Gastroesophageal sphincter (tissue), 4 donors: ENCODE measurements around the gene SNX6. TPM values are rescaled to one million over a fixed set of nuclear protein-coding genes. Genes with fewer than 3 reads are reported as not detected.
"Not testable (repeated sequence)": the region's sequence is repeated elsewhere in the genome, so short reads cannot be mapped to it uniquely, and the experiment has no call there.

Source experiments
- ATAC-seq: fragments of 150-250 bp; one replicate; pipeline ENCODE4 v1.9.1; 2016; ENCODE audit warnings: mild to moderate bottlenecking, moderate library complexity
- H3K27ac ChIP-seq, 4 donors: fragments of 200-600 bp; sonication (generic) in 3 of 4; 1 replicate in 3 of 4; 2 replicates in 1 of 4; pipeline ENCODE4 v1.5.1; 2016 to 2019
- H3K27me3 ChIP-seq: fragments of 200-600 bp; sonication (generic); one replicate; pipeline ENCODE4 v1.5.1; 2019
- H3K36me3 ChIP-seq, 2 donors: fragments of 200-600 bp; sonication (generic); one replicate each; pipeline ENCODE4 v1.5.1; 2019; ENCODE audit warnings: control low read depth in 1 of 2
- H3K4me1 ChIP-seq, 3 donors: fragments of 200-600 bp; sonication (generic); 1 replicate in 2 of 3; 2 replicates in 1 of 3; pipeline ENCODE4 v1.5.1; 2016 to 2019; ENCODE audit warnings: control low read depth in 2 of 3
- H3K4me3 ChIP-seq, 2 donors: fragments of 200-600 bp; sonication (generic); one replicate each; pipeline ENCODE4 v1.5.1; 2019; ENCODE audit warnings: mild to moderate bottlenecking in 1 of 2, moderate library complexity in 1 of 2
- H3K9me3 ChIP-seq, 3 donors: fragments of 200-600 bp; sonication (generic); one replicate each; pipeline ENCODE4 v1.5.1; 2017 to 2019; ENCODE audit warnings: control low read depth in 2 of 3
- EP300 ChIP-seq: sonication (generic); formaldehyde crosslinking; IDR thresholded peaks from one replicate; pipeline ENCODE4 v1.6.1; 2017; ENCODE audit warnings: antibody characterized with exemption, mild to moderate bottlenecking
- POLR2A ChIP-seq, 2 donors: fragments of 450-650 bp; IDR thresholded peaks; one replicate each; pipeline ENCODE4 v1.6.1; 2017; ENCODE audit warnings: antibody characterized with exemption in 2 of 2, mild to moderate bottlenecking in 2 of 2, moderate library complexity in 1 of 2
- POLR2AphosphoS5 ChIP-seq: sonication (generic); formaldehyde crosslinking; IDR thresholded peaks from one replicate; pipeline ENCODE4 v1.6.1; 2017; ENCODE audit warnings: antibody characterized with exemption
- WGBS, 2 donors: methylation state at CpG; one replicate each; pipeline ENCODE4 v1.1.5; 2018; ENCODE audit warnings: low coverage in 1 of 2; 5-methylcytosine and 5-hydroxymethylcytosine counted together
- small RNA-seq, 4 donors: library from RNA; depleted of rRNA; stranded (forward); fragments of <200 nt; gene quantifications; one replicate each; pipeline ENCODE3, GENCODE V24; 2016
- total RNA-seq, 4 donors: library from RNA; depleted of rRNA; stranded (reverse); fragments of >200 nt; gene quantifications; one replicate each; pipeline ENCODE4 v1.1.0, GENCODE V29; 2016
- TF ChIP-seq, protein P1 (sequence below), 4 experiments: fragments of 200-600 bp in 2 of 4; fragments of 450-650 bp in 2 of 4; sonication (generic) in 1 of 4; IDR thresholded peaks; one replicate each; pipeline ENCODE4 v1.5.1; 2017 to 2019; ENCODE audit warnings: antibody characterized with exemption in 4 of 4, mild to moderate bottlenecking in 2 of 4, moderate library complexity in 2 of 4

Gene SNX6
- total RNA-seq, 4 donors from 2014 or later, result 68.6 to 199 (median 113) TPM

DNA sequence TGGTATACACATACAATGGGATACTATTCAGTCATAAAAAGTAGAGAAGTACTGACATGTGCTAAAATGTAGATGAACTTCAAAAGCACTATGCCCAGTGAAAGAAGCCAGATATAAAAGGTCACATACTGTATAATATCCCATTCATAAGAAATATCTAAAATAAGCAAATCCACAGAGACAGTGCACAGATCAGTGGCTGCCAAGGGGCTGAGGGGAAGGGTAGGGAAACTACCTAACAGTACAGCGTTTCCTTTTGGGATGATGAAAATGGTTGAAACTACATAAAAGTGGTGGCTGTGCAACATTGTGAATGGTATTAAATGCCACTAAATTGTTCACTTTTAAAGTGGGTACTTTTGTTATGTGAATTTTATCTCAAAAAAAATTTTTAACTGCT is 102.4 kb downstream of the SNX6 start:
- peaks cover 8 to 100% of the 10 kb centered on the region in 2 donors for H3K36me3 ChIP-seq
- no peaks in the 10 kb centered on the region for H3K27me3 ChIP-seq
- no peaks in the 10 kb centered on the region for H3K4me1 ChIP-seq
- TF ChIP-seq EP300 (no peak), POLR2AphosphoS5 (no peak), POLR2A (IDR thresholded peaks at IDR 0.05) (no peak)
- TF ChIP-seq, protein P1, sequence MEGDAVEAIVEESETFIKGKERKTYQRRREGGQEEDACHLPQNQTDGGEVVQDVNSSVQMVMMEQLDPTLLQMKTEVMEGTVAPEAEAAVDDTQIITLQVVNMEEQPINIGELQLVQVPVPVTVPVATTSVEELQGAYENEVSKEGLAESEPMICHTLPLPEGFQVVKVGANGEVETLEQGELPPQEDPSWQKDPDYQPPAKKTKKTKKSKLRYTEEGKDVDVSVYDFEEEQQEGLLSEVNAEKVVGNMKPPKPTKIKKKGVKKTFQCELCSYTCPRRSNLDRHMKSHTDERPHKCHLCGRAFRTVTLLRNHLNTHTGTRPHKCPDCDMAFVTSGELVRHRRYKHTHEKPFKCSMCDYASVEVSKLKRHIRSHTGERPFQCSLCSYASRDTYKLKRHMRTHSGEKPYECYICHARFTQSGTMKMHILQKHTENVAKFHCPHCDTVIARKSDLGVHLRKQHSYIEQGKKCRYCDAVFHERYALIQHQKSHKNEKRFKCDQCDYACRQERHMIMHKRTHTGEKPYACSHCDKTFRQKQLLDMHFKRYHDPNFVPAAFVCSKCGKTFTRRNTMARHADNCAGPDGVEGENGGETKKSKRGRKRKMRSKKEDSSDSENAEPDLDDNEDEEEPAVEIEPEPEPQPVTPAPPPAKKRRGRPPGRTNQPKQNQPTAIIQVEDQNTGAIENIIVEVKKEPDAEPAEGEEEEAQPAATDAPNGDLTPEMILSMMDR (IDR thresholded peaks at IDR 0.05), result no peak
- 85 to 100% methylated on average over 1 of the region's 1 CpG for WGBS, 2 donors
- no peaks in the 10 kb centered on the region for H3K9me3 ChIP-seq
- no peak for ATAC-seq
- H3K4me3 ChIP-seq, result no peak overlapping the region
- no peak overlapping the region for H3K27ac ChIP-seq

DNA sequence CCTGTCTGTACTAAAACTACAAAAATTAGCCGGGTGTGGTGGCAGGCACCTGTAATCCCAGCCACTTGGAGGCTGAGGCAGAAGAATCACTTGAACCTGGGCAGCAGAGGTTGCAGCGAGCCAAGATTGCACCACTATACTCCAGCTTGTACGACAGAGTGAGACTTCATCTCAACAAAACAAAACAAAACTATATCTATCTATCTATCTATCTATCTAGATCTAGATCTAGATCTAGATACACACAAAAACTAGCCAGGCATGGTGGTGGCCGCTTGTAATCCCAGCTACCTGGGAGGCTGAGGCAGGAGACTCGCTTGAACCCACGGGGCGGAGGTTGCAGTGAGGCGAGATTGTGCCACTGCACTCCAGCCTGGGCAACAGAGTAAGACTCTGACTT is 105.7 kb downstream of the SNX6 start:
- H3K36me3 ChIP-seq, result peaks cover 8 to 100% of the 10 kb centered on the region in 2 donors
- ATAC-seq, result not testable (repeated sequence)
- WGBS, 2 donors, result 87 to 100% methylated on average over 4 to 6 of the region's 8 CpGs

DNA sequence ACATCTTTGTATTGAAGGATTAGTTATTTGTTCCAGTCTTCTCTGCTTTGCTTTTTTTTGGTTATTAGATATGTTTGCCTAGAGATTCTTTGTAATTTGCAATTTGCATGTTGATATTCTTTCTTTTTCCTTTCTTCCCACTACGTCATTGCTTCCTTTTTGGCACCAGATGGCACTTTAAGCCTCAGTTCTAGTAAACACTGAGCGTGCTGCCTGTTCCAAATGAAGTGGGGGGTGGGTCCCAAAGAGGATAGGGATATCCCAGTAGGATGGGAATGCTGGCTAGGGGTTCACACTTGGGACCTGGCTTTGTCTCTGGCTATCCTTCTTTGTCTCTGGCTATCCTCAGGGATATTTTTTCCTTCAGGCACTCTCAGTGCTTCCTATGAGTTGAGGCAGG is 107.5 kb downstream of the SNX6 start:
- Histone ChIP-seq H3K27ac (no peak overlapping the region), H3K4me1 (no peaks in the 10 kb centered on the region)

More for the DNA sequence above, 105.7 kb downstream of the SNX6 start:
- H3K27ac ChIP-seq, H3K27me3 ChIP-seq, H3K4me3 ChIP-seq, H3K4me1 ChIP-seq, H3K9me3 ChIP-seq: not testable (repeated sequence)

DNA sequence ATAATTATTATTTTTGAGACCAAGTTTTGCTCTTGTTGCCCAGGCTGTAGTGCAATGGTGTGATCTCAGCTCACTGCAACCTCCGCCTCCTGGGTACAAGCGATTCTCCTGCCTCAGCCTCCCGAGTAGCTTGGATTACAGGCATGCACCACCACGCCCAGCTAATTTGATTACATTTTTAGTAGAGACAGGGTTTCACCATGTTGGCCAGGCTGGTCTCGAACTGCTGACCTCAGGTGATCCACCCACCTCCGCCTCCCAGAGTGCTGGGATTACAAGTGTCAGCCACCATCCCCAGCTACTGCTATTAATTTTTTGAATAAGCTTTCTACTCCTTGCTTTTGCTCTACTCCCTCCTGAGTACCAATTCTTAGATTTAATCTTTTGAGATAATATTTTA is 108.9 kb downstream of the SNX6 start:
- ATAC-seq, H3K27me3 ChIP-seq, H3K9me3 ChIP-seq, H3K4me1 ChIP-seq, H3K27ac ChIP-seq, H3K4me3 ChIP-seq: not testable (repeated sequence)
- WGBS, 2 donors, result 83 to 93% methylated on average over 2 to 5 of the region's 6 CpGs
- peaks cover 8 to 100% of the 10 kb centered on the region in 2 donors for H3K36me3 ChIP-seq

More for the DNA sequence above, 107.5 kb downstream of the SNX6 start:
- no peak for ATAC-seq
- H3K36me3 ChIP-seq, result peaks cover 8 to 100% of the 10 kb centered on the region in 2 donors
- H3K27me3 ChIP-seq, result no peaks in the 10 kb centered on the region
- TF ChIP-seq POLR2A (IDR thresholded peaks at IDR 0.05), result no peak
- TF ChIP-seq, protein P1 (IDR thresholded peaks at IDR 0.05), result no peak
- 70% methylated on average over 2 of the region's 2 CpGs; no CpG with 5 or more reads in 1 of the 2 donors for WGBS, 2 donors
- H3K4me3 ChIP-seq, result no peak overlapping the region
- no peaks in the 10 kb centered on the region for H3K9me3 ChIP-seq

DNA sequence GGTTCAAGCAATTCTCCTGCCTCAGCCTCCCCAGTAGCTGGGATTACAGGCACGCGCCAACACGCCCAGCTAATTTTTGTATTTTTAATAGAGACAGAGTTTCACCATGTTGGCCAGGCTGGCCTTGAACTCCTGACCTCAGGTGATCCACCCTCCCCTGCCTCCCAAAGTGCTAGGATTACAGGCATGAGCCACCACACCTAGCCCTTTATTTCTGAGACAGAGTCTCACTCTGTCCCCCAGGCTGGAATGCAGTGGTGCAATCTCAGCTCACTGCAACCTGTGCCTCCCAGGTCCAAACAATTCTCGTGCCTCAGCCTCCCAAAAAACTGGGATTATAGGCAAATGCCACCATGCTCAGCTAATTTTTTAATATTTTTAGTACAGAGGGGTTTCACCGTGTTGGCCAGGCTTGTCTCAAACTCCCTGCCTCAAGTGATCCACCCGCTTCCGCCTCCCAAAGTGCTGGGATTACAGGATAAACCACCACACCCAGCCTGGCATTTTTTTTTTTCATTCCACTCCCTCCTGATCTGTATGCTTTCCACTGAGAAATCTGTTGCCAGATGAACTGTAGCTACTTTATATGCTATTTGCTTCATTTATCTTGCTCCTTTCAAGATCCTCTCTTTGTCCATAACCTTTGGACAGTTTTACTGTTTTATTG is 109.5 kb downstream of the SNX6 start:
- not testable (repeated sequence) for H3K4me3 ChIP-seq, H3K4me1 ChIP-seq, ATAC-seq, H3K9me3 ChIP-seq, H3K27me3 ChIP-seq, H3K27ac ChIP-seq
- peaks cover 8 to 100% of the 10 kb centered on the region in 2 donors for H3K36me3 ChIP-seq
- WGBS, 2 donors, result 93 to 98% methylated on average over 7 of the region's 7 CpGs

Small RNA genes within 50 kb of the gene (small RNA-seq; reads per million reads assigned to genes)
- gene RNU1-27P (0 reads per million in 4 donors), gene RNU1-28P (0 reads per million in 4 donors), gene RNU6-1261P (0 reads per million in 4 donors)

Other genes starting within 250 kb of the SNX6 start
- gene SPTSSA, start 167.9 kb downstream of the SNX6 start, total RNA-seq, result 10 to 100 TPM; 14.7 to 28.9 (median 22.3) TPM
- 10 to 100 TPM; 24.3 to 43.1 (median 37.5) TPM for gene EAPP, start 90.4 kb downstream of the SNX6 start, total RNA-seq
- 100 to 1,000 TPM; 229 to 307 (median 268) TPM for gene CFL2, start 84.4 kb upstream of the SNX6 start, total RNA-seq
- 10 to 100 TPM; 17.0 to 36.9 (median 21.6) TPM for gene BAZ1A, start 245.2 kb upstream of the SNX6 start, total RNA-seq